Ascending aorta (tissue), 2 donors: ENCODE measurements around the gene YIPF3. TPM values are rescaled to one million over a fixed set of nuclear protein-coding genes. Genes with fewer than 3 reads are reported as not detected.
"Not testable (repeated sequence)": the region's sequence is repeated elsewhere in the genome, so short reads cannot be mapped to it uniquely, and the experiment has no call there.

Source experiments
- DNase-seq, 2 donors: peaks; one replicate each; pipeline ENCODE4 v3.0.0-alpha.2; 2019; ENCODE audit warnings: low spot score in 2 of 2
- H3K27ac ChIP-seq, 2 donors: fragments of 200-600 bp; sonication (generic); one replicate each; pipeline ENCODE4 v1.5.1; 2016 to 2017; ENCODE audit warnings: mild to moderate bottlenecking in 1 of 2
- H3K27me3 ChIP-seq: fragments of 200-600 bp; sonication (generic); one replicate; pipeline ENCODE4 v1.5.1; 2017
- H3K36me3 ChIP-seq, 2 donors: fragments of 200-600 bp; sonication (generic); one replicate each; pipeline ENCODE4 v1.5.1; 2016
- H3K4me1 ChIP-seq, 2 donors: fragments of 200-600 bp; sonication (generic); one replicate each; pipeline ENCODE4 v1.5.1; 2016 to 2017; ENCODE audit warnings: mild to moderate bottlenecking in 1 of 2
- H3K4me3 ChIP-seq, 2 donors: fragments of 200-600 bp; sonication (generic); one replicate each; pipeline ENCODE4 v1.5.1; 2016 to 2017; ENCODE audit warnings: mild to moderate bottlenecking in 1 of 2
- H3K9me3 ChIP-seq, 2 donors: fragments of 200-600 bp; sonication (generic); one replicate each; pipeline ENCODE4 v1.5.1; 2016
- CTCF ChIP-seq, 3 experiments: fragments of 200-600 bp in 2 of 3; fragments of 450-650 bp in 1 of 3; sonication (generic) in 2 of 3; IDR thresholded peaks; one replicate each; pipeline ENCODE4 v1.5.1; 2016 to 2019; ENCODE audit warnings: antibody characterized with exemption in 3 of 3, mild to moderate bottlenecking in 1 of 3, moderate library complexity in 1 of 3
- intact Hi-C: fragments of 100-400 bp; cut with DNase I; formaldehyde crosslinking; loops from one replicate; pipeline ENCODE4 v1.15.1; 2023
- total RNA-seq: library from RNA; depleted of rRNA; stranded (reverse); fragments of >200 nt; gene quantifications from one replicate; pipeline ENCODE4 v1.1.0, GENCODE V29; 2016

YIPF3 gene
- total RNA-seq, 1 donor from 2014 or later = 71.4 TPM

- intact Hi-C loops = no loop called here
- no peak for TF ChIP-seq CTCF (IDR thresholded peaks at IDR 0.05)
- H3K36me3 ChIP-seq = peaks cover 45 to 54% of the 10 kb centered on the region in 2 donors
Measured at GRCh38 chr6:43540507-43540906, 23.8 kb upstream of the YIPF3 start.

GRCh38 chr6:43539409-43539808, 22.7 kb upstream of the YIPF3 start:
- intact Hi-C loops, H3K27me3 ChIP-seq, H3K4me1 ChIP-seq, H3K4me3 ChIP-seq, H3K9me3 ChIP-seq, H3K27ac ChIP-seq, DNase-seq: not testable (repeated sequence)
- H3K36me3 ChIP-seq = peaks cover 37 to 47% of the 10 kb centered on the region in 2 donors

More at GRCh38 chr6:43540507-43540906, 23.8 kb upstream of the YIPF3 start:
- no peaks in the 10 kb centered on the region for H3K9me3 ChIP-seq
- no peaks in the 10 kb centered on the region for H3K27me3 ChIP-seq
- no peak overlapping the region for H3K27ac ChIP-seq
- H3K4me1 ChIP-seq = no peaks in the 10 kb centered on the region
- DNase-seq = no peak
- H3K4me3 ChIP-seq = no peak overlapping the region

GRCh38 chr6:43538986-43539385, 22.3 kb upstream of the YIPF3 start:
- H3K27me3 ChIP-seq, H3K4me1 ChIP-seq, H3K4me3 ChIP-seq, H3K9me3 ChIP-seq, DNase-seq, intact Hi-C loops, H3K27ac ChIP-seq: not testable (repeated sequence)
- H3K36me3 ChIP-seq = peaks cover 39 to 51% of the 10 kb centered on the region in 2 donors

- peaks cover 54 to 64% of the 10 kb centered on the region in 2 donors for H3K36me3 ChIP-seq
- no peak for TF ChIP-seq CTCF (IDR thresholded peaks at IDR 0.05)
Measured at GRCh38 chr6:43532201-43532600, 15.5 kb upstream of the YIPF3 start.

GRCh38 chr6:43524483-43524961, 7.8 kb upstream of the YIPF3 start:
- intact Hi-C loops = no loop called here
- no peak overlapping the region for H3K27ac ChIP-seq
- H3K9me3 ChIP-seq = no peaks in the 10 kb centered on the region
- TF ChIP-seq CTCF (IDR thresholded peaks at IDR 0.05) = no peak
- H3K36me3 ChIP-seq = peaks cover 91 to 100% of the 10 kb centered on the region in 2 donors
- DNase-seq = no peak
- no peaks in the 10 kb centered on the region for H3K27me3 ChIP-seq
- H3K4me1 ChIP-seq = no peaks in the 10 kb centered on the region
- no peak overlapping the region for H3K4me3 ChIP-seq

More at GRCh38 chr6:43532201-43532600, 15.5 kb upstream of the YIPF3 start:
- H3K27me3 ChIP-seq = no peaks in the 10 kb centered on the region
- no peak overlapping the region for H3K4me3 ChIP-seq
- intact Hi-C loops = no loop called here
- DNase-seq = no peak
- no peaks in the 10 kb centered on the region for H3K9me3 ChIP-seq
- H3K4me1 ChIP-seq = no peaks in the 10 kb centered on the region
- no peak overlapping the region for H3K27ac ChIP-seq

- no peak for TF ChIP-seq CTCF (IDR thresholded peaks at IDR 0.05)
- H3K27me3 ChIP-seq = no peaks in the 10 kb centered on the region
- DNase-seq = no peak
- H3K27ac ChIP-seq = no peak overlapping the region
- H3K4me3 ChIP-seq = no peak overlapping the region
- peaks cover 79 to 90% of the 10 kb centered on the region in 2 donors for H3K36me3 ChIP-seq
- peaks cover under 1 to 4% of the 10 kb centered on the region in 2 donors for H3K4me1 ChIP-seq
- intact Hi-C loops = no loop called here
- H3K9me3 ChIP-seq = no peaks in the 10 kb centered on the region
Measured at GRCh38 chr6:43523284-43523683, 6.6 kb upstream of the YIPF3 start.
